Kidney (tissue), 14 donors: Measurements from ENCODE around the gene TPST2. TPM values are rescaled to one million over a fixed set of nuclear protein-coding genes. Genes with fewer than 3 reads are reported as not detected.

ENCODE experiments used
- DNase-seq, 5 donors: peaks; one replicate each; pipeline ENCODE4 v3.0.0-alpha.2; 2013 to 2020
- FAIRE-seq: peaks from 2 replicates; lab custom pipeline; 2012; peaks lifted over from hg19 to GRCh38; lab: Jason Lieb, UNC
- H3K27ac ChIP-seq, 2 donors: one replicate each; pipeline ENCODE4 v1.7.0; 2013; ENCODE audit warnings: low read depth in 2 of 2, low read length in 2 of 2, inconsistent platforms in 1 of 2
- H3K27me3 ChIP-seq: one replicate; pipeline ENCODE4 v1.7.1; 2013; ENCODE audit warnings: low read length, inconsistent platforms; ENCODE audit not compliant: control insufficient read depth, insufficient read depth
- H3K36me3 ChIP-seq, 3 donors: one replicate each; pipeline versions ENCODE4 v1.7.0 to v1.7.1; 2013; ENCODE audit warnings: low read length in 3 of 3, control low read depth in 1 of 3, inconsistent platforms in 1 of 3; ENCODE audit not compliant: insufficient read depth in 3 of 3, control insufficient read depth in 2 of 3
- H3K4me1 ChIP-seq, 3 donors: one replicate each; pipeline versions ENCODE4 v1.7.0 to v1.7.1; 2013; ENCODE audit warnings: low read length in 3 of 3, inconsistent platforms in 1 of 3, low read depth in 1 of 3; ENCODE audit not compliant: control insufficient read depth in 2 of 3, insufficient read depth in 2 of 3
- H3K4me3 ChIP-seq, 3 donors: one replicate each; pipeline versions ENCODE4 v1.7.0 to v1.8.1; 2013; ENCODE audit warnings: low read length in 3 of 3, control low read depth in 1 of 3, inconsistent platforms in 1 of 3
- H3K9ac ChIP-seq, 3 donors: one replicate each; pipeline versions ENCODE4 v1.7.0 to v1.7.1; 2013; ENCODE audit warnings: low read length in 3 of 3, control low read depth in 1 of 3, inconsistent platforms in 1 of 3
- H3K9me3 ChIP-seq, 3 donors: one replicate each; pipeline versions ENCODE4 v1.7.0 to v1.7.1; 2013; ENCODE audit warnings: low read length in 3 of 3, control low read depth in 1 of 3, inconsistent platforms in 1 of 3; ENCODE audit not compliant: control insufficient read depth in 2 of 3, insufficient read depth in 1 of 3
- intact Hi-C: fragments of 100-400 bp; cut with DNase I; formaldehyde crosslinking; loops from one replicate; pipeline ENCODE4 v1.11.1; 2022
- polyA plus RNA-seq: library from polyadenylated mRNA; stranded (reverse); fragments of 350-450 nt; fragmentation: Illumina TruSeq; extraction: RNeasy Lipid Tissue Mini Kit (QIAGEN cat#74804); gene quantifications from one replicate; pipeline ENCODE4 v1.2.3, GENCODE V29; 2014; ENCODE audit warnings: low read depth, low replicate concordance; ENCODE audit not compliant: insufficient read depth
- total RNA-seq: library from RNA; stranded (reverse); fragmentation: NEBNext Ultra II Directional; extraction: Animal tissue kit (Norgen Biotek cat#: 25700); gene quantifications from one replicate; pipeline ENCODE4 v1.2.1, GENCODE V29; 2021
- TF ChIP-seq, protein P1 (sequence below): IDR thresholded peaks from 3 replicates; pipeline ENCODE4 v1.5.1; 2012; ENCODE audit warnings: mild to moderate bottlenecking, moderate library complexity, borderline replicate concordance; ENCODE audit not compliant: insufficient read depth; ENCODE audit errors: extremely low read depth
- donor health status: control.
- donor health status: control.
- donor health status: control.
- donor health status: control.
- donor health status: control.
- donor health status: DM: yes; HTN: yes; CAD: no.
- donor health status: Normal renal cell carcinoma (clear cell type).

TPST2 gene
- total and polyA plus RNA-seq, 2 donors from 2014 or later, result 40.3 to 48.7 TPM

DNA sequence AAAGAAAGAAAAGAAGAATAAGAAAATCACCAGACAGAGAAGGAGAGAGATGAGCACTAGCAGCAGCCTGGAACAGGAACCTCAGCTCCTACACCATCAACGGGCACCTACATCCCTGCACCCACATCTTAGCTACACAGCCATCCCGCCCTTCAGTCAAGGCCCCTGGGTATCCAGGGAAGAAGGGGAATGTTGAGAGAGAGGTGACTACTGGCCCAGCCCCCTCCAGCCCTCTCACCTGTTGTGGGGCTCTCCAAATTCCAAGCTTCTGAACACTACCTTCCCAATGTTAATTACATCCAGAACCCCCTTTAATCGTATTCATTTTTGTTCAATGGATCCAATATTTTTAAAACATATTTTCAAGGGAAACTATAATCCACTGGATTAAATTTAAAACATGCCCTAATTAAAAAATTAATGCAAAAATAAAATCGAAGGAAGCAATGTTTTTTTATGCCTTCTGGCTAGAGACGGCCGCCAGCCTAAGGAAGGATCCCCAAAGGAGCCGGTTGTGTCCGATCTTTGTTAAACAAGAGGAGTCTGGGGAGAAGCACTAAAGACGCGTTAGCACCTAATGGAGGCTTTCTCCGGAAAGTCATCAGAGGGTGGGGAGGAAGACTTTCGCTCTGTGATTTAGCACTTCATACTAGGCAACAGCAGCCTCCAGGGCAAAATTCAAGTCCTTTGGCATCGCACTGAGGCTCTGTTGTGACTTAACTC is 9.5 kb downstream of the TPST2 start:
- H3K36me3 ChIP-seq, result peaks cover 0 to 4% (median 0%) of the 10 kb centered on the region in 3 donors
- intact Hi-C loops, result no loop called here
- FAIRE-seq, result no peak
- no peak overlapping the region for H3K4me3 ChIP-seq
- peaks cover 0 to 3% (median 0%) of the 10 kb centered on the region in 3 donors for H3K4me1 ChIP-seq
- no peaks in the 10 kb centered on the region for H3K27me3 ChIP-seq
- no peaks in the 10 kb centered on the region for H3K9me3 ChIP-seq
- TF ChIP-seq, protein P1, sequence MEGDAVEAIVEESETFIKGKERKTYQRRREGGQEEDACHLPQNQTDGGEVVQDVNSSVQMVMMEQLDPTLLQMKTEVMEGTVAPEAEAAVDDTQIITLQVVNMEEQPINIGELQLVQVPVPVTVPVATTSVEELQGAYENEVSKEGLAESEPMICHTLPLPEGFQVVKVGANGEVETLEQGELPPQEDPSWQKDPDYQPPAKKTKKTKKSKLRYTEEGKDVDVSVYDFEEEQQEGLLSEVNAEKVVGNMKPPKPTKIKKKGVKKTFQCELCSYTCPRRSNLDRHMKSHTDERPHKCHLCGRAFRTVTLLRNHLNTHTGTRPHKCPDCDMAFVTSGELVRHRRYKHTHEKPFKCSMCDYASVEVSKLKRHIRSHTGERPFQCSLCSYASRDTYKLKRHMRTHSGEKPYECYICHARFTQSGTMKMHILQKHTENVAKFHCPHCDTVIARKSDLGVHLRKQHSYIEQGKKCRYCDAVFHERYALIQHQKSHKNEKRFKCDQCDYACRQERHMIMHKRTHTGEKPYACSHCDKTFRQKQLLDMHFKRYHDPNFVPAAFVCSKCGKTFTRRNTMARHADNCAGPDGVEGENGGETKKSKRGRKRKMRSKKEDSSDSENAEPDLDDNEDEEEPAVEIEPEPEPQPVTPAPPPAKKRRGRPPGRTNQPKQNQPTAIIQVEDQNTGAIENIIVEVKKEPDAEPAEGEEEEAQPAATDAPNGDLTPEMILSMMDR, result no peak
- no peak for DNase-seq
- H3K9ac ChIP-seq, result no peak overlapping the region
- no peak overlapping the region for H3K27ac ChIP-seq

DNA sequence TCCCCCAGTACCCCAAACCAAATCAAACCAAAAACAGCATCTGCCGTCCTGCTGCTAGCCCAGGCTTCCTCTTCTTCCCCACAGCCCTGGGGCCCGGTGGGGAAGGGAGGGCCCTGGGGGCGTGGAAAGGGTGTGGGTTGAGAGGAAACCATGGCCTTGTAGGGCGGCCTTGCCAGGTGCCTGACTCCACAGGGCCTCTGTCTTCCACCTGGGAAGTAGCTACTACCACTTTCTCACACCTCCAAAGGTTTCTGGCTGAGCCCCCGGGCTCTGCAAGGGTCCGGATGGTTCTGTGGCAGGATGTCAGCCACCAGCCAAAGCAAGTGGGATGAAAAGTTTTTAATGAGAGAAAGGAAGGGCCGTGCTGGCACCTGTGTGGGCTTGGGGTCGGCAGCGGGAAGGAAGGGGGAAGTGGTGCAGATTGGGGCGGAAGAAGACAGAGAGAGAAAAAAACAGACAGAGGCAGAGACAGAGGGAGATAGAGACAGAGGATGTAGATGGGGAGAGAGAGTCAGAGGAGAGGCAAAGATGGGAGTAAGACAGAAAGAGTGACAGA is 10.5 kb downstream of the TPST2 start:
- intact Hi-C loops, result no loop called here
- Histone ChIP-seq H3K4me1 (peaks cover 0 to 6% (median 0%) of the 10 kb centered on the region in 3 donors), H3K9ac (no peak overlapping the region), H3K27ac (no peak overlapping the region), H3K9me3 (no peaks in the 10 kb centered on the region), H3K4me3 (no peak overlapping the region), H3K27me3 (no peaks in the 10 kb centered on the region), H3K36me3 (peaks cover 0 to 4% (median 0%) of the 10 kb centered on the region in 3 donors)
- DNase-seq (no peak), FAIRE-seq (no peak)
- TF ChIP-seq, protein P1, result no peak

DNA sequence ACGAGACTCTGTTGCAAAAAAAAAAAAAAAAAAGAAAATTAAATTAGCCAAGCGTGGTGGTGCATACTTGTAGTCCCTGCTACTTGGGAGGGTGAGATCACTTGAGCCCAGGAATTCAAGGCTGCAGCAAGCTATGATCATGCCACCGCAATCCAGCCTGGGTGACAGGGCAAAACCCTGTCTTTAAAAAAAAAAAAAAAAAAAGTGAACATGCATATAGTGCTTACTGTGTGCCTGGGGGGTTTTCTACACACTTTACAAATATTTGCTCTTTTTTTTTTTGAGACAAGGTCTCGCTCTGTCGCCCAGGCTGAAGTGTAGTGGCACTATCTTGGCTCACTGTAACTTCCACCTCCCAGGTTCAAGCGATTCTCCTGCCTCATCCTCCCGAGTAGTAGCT is 12.9 kb downstream of the TPST2 start:
- Histone ChIP-seq H3K4me1 (peaks cover 0 to 13% (median 4%) of the 10 kb centered on the region in 3 donors), H3K9ac (no peak overlapping the region), H3K9me3 (no peaks in the 10 kb centered on the region), H3K27ac (no peak overlapping the region), H3K4me3 (no peak overlapping the region), H3K36me3 (no peaks in the 10 kb centered on the region), H3K27me3 (no peaks in the 10 kb centered on the region)
- no peak for DNase-seq
- TF ChIP-seq, protein P1, result no peak
- intact Hi-C loops, result no loop called here
- no peak for FAIRE-seq
